HG02588 (cell line): ENCODE measurements around the gene FAM50B.
"Not testable (repeated sequence)": the region's sequence is repeated elsewhere in the genome, so short reads cannot be mapped to it uniquely, and the experiment has no call there.

Experiments
- ATAC-seq: cut with Tn5 transposase; IDR thresholded peaks from one replicate; pipeline ENCODE4 v1.9.1; 2021; ENCODE audit warnings: mild to moderate bottlenecking, moderate library complexity; ENCODE audit not compliant: unreplicated experiment

The FAM50B gene

GRCh38 chr6:3847521-3847920, 1.7 kb upstream of the FAM50B start:
- ATAC-seq: no peak

GRCh38 chr6:3848380-3848779, 793 bp upstream of the FAM50B start:
- no peak for ATAC-seq

GRCh38 chr6:3849681-3850450, 693 bp downstream of the FAM50B start:
- no peak for ATAC-seq

GRCh38 chr6:3850451-3851203, 1.5 kb downstream of the FAM50B start:
- ATAC-seq: no peak

GRCh38 chr6:3851839-3852238, 2.7 kb downstream of the FAM50B start:
- ATAC-seq: no peak

- ATAC-seq: no peak
These were observed 3.2 kb downstream of the FAM50B start for GRCh38 chr6:3852391-3852790.

- ATAC-seq: no peak
These were observed 6.7 kb downstream of the FAM50B start for GRCh38 chr6:3855866-3856265.

GRCh38 chr6:3856576-3856975, 7.4 kb downstream of the FAM50B start:
- ATAC-seq: no peak

- ATAC-seq: no peak
These were observed 8.6 kb downstream of the FAM50B start for GRCh38 chr6:3857468-3858456.

GRCh38 chr6:3859878-3860552, 10.8 kb downstream of the FAM50B start:
- ATAC-seq: no peak

GRCh38 chr6:3861424-3861823, 12.3 kb downstream of the FAM50B start:
- ATAC-seq: no peak

GRCh38 chr6:3862038-3862437, 12.9 kb downstream of the FAM50B start:
- no peak for ATAC-seq

GRCh38 chr6:3863322-3863721, 14.1 kb downstream of the FAM50B start:
- not testable (repeated sequence) for ATAC-seq

GRCh38 chr6:3865463-3865862, 16.3 kb downstream of the FAM50B start:
- ATAC-seq: no peak

GRCh38 chr6:3867641-3868502, 18.7 kb downstream of the FAM50B start:
- ATAC-seq: no peak

- ATAC-seq: no peak
These were observed 19.4 kb downstream of the FAM50B start for GRCh38 chr6:3868544-3868943.

- no peak for ATAC-seq
These were observed 20.1 kb downstream of the FAM50B start for GRCh38 chr6:3869284-3869631.

GRCh38 chr6:3869632-3870527, 20.7 kb downstream of the FAM50B start:
- no peak for ATAC-seq

GRCh38 chr6:3870528-3870925, 21.4 kb downstream of the FAM50B start:
- no peak for ATAC-seq
